Neural progenitor cell (in vitro differentiated cells): ENCODE data around the gene STAM.

Source experiments
- EZH2 ChIP-seq: fragments of 200-600 bp; sonication (generic); IDR thresholded peaks from 2 replicates; pipeline ENCODE4 v1.6.1; 2017; ENCODE audit warnings: antibody characterized with exemption, mild to moderate bottlenecking, moderate library complexity
- EZH2phosphoT487 ChIP-seq: fragments of 200-600 bp; sonication (generic); IDR thresholded peaks from 2 replicates; pipeline ENCODE4 v1.6.1; 2017; ENCODE audit warnings: antibody characterized with exemption
- TF ChIP-seq, protein P1 (sequence below): fragments of 200-600 bp; sonication (generic); IDR thresholded peaks from 2 replicates; pipeline ENCODE4 v1.5.1; 2017; ENCODE audit warnings: antibody characterized with exemption, mild to moderate bottlenecking

GRCh38 chr10:17606547-17607040 lies 37.4 kb upstream of the STAM start:
- TF ChIP-seq, protein P1, sequence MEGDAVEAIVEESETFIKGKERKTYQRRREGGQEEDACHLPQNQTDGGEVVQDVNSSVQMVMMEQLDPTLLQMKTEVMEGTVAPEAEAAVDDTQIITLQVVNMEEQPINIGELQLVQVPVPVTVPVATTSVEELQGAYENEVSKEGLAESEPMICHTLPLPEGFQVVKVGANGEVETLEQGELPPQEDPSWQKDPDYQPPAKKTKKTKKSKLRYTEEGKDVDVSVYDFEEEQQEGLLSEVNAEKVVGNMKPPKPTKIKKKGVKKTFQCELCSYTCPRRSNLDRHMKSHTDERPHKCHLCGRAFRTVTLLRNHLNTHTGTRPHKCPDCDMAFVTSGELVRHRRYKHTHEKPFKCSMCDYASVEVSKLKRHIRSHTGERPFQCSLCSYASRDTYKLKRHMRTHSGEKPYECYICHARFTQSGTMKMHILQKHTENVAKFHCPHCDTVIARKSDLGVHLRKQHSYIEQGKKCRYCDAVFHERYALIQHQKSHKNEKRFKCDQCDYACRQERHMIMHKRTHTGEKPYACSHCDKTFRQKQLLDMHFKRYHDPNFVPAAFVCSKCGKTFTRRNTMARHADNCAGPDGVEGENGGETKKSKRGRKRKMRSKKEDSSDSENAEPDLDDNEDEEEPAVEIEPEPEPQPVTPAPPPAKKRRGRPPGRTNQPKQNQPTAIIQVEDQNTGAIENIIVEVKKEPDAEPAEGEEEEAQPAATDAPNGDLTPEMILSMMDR, result no peak
- no peak for TF ChIP-seq EZH2phosphoT487
- TF ChIP-seq EZH2, result no peak
